ENCODE data around the gene TDRKH. TPM values are rescaled to one million over a fixed set of nuclear protein-coding genes. Genes with fewer than 3 reads are reported as not detected.
A peak's percentile ranks its signal among the peaks of the same experiment; 100 is the strongest.

Gene TDRKH
- total and polyA plus RNA-seq, 2 of the 13 experiments (the other 11 are each of a cell fraction or from before 2014, with no cell fraction given) = 3.9 to 5.4 TPM

DNA sequence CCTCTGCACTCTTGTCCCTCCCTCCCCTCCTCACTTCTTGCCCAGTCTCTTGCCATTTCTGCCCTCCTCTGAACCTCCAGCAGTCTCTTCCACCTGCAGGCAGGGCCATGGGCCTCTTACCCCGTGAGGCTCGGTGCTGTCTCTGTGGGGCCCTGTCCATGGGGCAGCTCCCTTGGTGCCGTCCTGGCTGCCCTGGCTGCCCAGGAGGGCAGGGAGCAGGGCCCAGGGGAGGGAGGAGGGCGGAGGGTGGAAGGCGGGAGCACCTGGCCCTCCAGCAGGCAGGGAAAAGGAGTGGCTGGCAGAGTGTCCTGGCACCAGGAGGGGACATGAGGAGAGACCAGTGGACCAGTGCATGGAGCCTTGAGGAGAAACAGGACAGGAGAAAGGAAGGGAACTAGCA lies 41.3 kb upstream of the TDRKH start, which contains the start of gene RORC (continued):
- TF ChIP-seq, protein P1, sequence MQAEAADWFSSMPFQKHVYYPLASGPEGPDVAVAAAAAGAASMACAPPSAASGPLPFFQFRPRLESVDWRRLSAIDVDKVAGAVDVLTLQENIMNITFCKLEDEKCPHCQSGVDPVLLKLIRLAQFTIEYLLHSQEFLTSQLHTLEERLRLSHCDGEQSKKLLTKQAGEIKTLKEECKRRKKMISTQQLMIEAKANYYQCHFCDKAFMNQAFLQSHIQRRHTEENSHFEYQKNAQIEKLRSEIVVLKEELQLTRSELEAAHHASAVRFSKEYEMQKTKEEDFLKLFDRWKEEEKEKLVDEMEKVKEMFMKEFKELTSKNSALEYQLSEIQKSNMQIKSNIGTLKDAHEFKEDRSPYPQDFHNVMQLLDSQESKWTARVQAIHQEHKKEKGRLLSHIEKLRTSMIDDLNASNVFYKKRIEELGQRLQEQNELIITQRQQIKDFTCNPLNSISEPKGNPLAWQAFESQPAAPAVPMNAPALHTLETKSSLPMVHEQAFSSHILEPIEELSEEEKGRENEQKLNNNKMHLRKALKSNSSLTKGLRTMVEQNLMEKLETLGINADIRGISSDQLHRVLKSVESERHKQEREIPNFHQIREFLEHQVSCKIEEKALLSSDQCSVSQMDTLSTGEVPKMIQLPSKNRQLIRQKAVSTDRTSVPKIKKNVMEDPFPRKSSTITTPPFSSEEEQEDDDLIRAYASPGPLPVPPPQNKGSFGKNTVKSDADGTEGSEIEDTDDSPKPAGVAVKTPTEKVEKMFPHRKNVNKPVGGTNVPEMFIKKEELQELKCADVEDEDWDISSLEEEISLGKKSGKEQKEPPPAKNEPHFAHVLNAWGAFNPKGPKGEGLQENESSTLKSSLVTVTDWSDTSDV (CRISPR knock-in tag; IDR thresholded peaks at IDR 0.05) = no peak
- TF ChIP-seq SNAPC2 (CRISPR knock-in tag; IDR thresholded peaks at IDR 0.05) = 0 out of 2 replicates have a peak, but pooled peaks have one; percentile 11
- TF ChIP-seq MBNL3 (CRISPR knock-in tag; conservative IDR thresholded peaks at IDR 0.05) = no peak
- TF ChIP-seq, protein P2, sequence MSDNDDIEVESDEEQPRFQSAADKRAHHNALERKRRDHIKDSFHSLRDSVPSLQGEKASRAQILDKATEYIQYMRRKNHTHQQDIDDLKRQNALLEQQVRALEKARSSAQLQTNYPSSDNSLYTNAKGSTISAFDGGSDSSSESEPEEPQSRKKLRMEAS (IDR thresholded peaks at IDR 0.05) = peak; percentile 40
- TF ChIP-seq SRSF1 (optimal IDR thresholded peaks at IDR 0.05; ENCODE audit: low read depth, low read length) = no peak
- no peak for TF ChIP-seq SALL2 (CRISPR knock-in tag; IDR thresholded peaks at IDR 0.05)
- TF ChIP-seq JUN (CRISPR knock-in tag; IDR thresholded peaks at IDR 0.05) = no peak
- no peak for TF ChIP-seq CC2D1A (CRISPR knock-in tag; IDR thresholded peaks at IDR 0.05)
- 0 out of 2 replicates have a peak, but pooled peaks have one; percentile 22 for TF ChIP-seq MAZ (IDR thresholded peaks at IDR 0.05; ENCODE audit: borderline replicate concordance, low read depth, low read length)
- no peak for TF ChIP-seq MAZ (CRISPR knock-in tag; IDR thresholded peaks at IDR 0.05; ENCODE audit: low read depth)
- TF ChIP-seq, protein P3, sequence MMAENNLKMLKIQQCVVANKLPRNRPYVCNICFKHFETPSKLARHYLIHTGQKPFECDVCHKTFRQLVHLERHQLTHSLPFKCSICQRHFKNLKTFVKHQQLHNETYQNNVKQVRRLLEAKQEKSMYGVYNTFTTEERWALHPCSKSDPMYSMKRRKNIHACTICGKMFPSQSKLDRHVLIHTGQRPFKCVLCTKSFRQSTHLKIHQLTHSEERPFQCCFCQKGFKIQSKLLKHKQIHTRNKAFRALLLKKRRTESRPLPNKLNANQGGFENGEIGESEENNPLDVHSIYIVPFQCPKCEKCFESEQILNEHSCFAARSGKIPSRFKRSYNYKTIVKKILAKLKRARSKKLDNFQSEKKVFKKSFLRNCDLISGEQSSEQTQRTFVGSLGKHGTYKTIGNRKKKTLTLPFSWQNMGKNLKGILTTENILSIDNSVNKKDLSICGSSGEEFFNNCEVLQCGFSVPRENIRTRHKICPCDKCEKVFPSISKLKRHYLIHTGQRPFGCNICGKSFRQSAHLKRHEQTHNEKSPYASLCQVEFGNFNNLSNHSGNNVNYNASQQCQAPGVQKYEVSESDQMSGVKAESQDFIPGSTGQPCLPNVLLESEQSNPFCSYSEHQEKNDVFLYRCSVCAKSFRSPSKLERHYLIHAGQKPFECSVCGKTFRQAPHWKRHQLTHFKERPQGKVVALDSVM (CRISPR knock-in tag; IDR thresholded peaks at IDR 0.05) = no peak
- TF ChIP-seq PAX8 (CRISPR knock-in tag; IDR thresholded peaks at IDR 0.05; ENCODE audit: borderline replicate concordance) = no peak
- no peak for TF ChIP-seq ZNF207 (IDR thresholded peaks at IDR 0.05; ENCODE audit: borderline replicate concordance)
- TF ChIP-seq, protein P4, sequence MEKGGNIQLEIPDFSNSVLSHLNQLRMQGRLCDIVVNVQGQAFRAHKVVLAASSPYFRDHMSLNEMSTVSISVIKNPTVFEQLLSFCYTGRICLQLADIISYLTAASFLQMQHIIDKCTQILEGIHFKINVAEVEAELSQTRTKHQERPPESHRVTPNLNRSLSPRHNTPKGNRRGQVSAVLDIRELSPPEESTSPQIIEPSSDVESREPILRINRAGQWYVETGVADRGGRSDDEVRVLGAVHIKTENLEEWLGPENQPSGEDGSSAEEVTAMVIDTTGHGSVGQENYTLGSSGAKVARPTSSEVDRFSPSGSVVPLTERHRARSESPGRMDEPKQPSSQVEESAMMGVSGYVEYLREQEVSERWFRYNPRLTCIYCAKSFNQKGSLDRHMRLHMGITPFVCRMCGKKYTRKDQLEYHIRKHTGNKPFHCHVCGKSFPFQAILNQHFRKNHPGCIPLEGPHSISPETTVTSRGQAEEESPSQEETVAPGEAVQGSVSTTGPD (CRISPR knock-in tag; IDR thresholded peaks at IDR 0.05) = no peak
- TF ChIP-seq SOX13 (IDR thresholded peaks at IDR 0.05) = no peak
- peak in 1 of 2 experiments; percentile 13; a peak in 1 of 4 replicates for TF ChIP-seq SOX13 (CRISPR knock-in tag; conservative IDR thresholded peaks at IDR 0.05 in 1 of 2, IDR thresholded peaks at IDR 0.05 in 1 of 2)
- peak; percentile 98 for TF ChIP-seq ZNF263 (CRISPR knock-in tag; IDR thresholded peaks at IDR 0.05)
